Measurements from ENCODE around the gene WASF3. TPM values are rescaled to one million over a fixed set of nuclear protein-coding genes. Genes with fewer than 3 reads are reported as not detected.
"Not testable (repeated sequence)": the region's sequence is repeated elsewhere in the genome, so short reads cannot be mapped to it uniquely, and the experiment has no call there.

The WASF3 gene
- total RNA-seq, 4 donors from 2014 or later = 22.9 to 50.8 (median 47.9) TPM

DNA sequence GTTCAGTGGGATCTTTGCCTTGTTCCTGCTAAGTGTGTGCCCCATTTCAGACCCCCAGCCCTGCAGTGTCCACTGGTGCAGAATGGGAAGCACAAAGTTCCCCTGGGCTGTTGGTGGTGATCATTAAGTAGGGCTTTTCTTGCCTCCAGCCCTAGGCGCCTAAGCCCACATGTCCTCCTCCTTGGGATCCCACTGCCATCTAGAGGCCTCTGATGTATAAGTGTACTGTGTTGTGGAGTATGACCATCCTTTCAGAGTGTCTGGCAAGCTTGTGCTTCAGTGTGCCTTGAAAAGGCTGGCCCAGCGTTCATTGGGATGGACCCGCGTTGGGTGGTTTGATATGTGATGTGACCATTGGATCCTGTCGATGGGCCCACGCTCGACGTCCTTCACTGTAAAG lies 71.2 kb downstream of the WASF3 start:
- no peak for TF ChIP-seq CTCF (IDR thresholded peaks at IDR 0.05)
- DNase-seq (ENCODE audit: low spot score) = no peak
- ATAC-seq (ENCODE audit: low FRiP score) = no peak

- DNase-seq (ENCODE audit: low spot score) = no peak
- no peak for ATAC-seq (ENCODE audit: low FRiP score)
- no peak for TF ChIP-seq CTCF (IDR thresholded peaks at IDR 0.05)
Measured at GRCh38 chr13:26629260-26629825, 71.9 kb downstream of the WASF3 start.

GRCh38 chr13:26635634-26636033 lies 78.2 kb downstream of the WASF3 start:
- not testable (repeated sequence) for DNase-seq (ENCODE audit: low spot score); ATAC-seq (ENCODE audit: low FRiP score)

DNA sequence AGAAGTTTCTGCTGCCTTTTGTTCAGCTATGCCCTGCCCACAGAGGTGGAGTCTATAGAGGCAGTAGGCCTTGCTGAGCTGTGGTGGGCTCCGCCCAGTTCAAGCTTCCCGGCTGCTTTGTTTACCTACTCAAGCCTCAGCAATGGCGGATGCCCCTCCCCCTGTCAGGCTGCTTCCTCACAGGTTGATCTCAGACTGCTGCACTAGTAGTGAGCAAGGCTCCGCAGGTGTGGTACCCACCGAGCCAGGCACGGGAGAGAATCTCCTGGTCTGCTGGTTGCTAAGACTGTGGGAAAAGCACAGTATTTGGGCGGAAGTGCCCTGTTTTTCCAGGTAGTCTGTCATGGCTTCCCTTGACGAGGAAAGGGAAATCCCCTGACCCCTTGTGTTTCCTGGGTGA lies 78.6 kb downstream of the WASF3 start:
- DNase-seq (ENCODE audit: low spot score); ATAC-seq (ENCODE audit: low FRiP score): not testable (repeated sequence)

GRCh38 chr13:26646603-26647002 lies 89.1 kb downstream of the WASF3 start:
- DNase-seq (ENCODE audit: low spot score) (no peak), ATAC-seq (ENCODE audit: low FRiP score) (no peak)
- TF ChIP-seq CTCF (IDR thresholded peaks at IDR 0.05) = no peak

DNA sequence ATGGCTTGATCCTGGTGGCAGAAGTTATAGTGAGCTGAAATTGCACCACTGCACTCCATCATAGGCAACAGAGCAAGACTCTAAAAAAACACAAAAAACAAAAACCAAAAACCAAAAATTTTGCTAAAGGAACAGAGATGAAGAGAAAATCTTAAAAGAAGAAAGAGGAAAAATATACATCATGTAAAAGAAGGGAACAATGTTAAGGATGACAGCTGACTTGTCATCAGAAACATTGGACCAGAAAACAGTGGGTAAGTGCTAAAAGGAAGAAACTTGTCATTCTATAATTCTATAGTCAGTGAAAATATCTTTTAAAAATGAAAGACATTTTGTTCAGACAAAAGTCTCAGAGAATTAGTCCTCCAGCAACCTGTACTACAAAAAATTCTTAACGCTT lies 93.8 kb downstream of the WASF3 start:
- DNase-seq (ENCODE audit: low spot score) (no peak), ATAC-seq (ENCODE audit: low FRiP score) (no peak)
- no peak for TF ChIP-seq CTCF (IDR thresholded peaks at IDR 0.05)

- TF ChIP-seq CTCF (IDR thresholded peaks at IDR 0.05) = no peak
- DNase-seq (ENCODE audit: low spot score) (no peak), ATAC-seq (ENCODE audit: low FRiP score) (no peak)
Measured at GRCh38 chr13:26653310-26653709, 95.8 kb downstream of the WASF3 start.

DNA sequence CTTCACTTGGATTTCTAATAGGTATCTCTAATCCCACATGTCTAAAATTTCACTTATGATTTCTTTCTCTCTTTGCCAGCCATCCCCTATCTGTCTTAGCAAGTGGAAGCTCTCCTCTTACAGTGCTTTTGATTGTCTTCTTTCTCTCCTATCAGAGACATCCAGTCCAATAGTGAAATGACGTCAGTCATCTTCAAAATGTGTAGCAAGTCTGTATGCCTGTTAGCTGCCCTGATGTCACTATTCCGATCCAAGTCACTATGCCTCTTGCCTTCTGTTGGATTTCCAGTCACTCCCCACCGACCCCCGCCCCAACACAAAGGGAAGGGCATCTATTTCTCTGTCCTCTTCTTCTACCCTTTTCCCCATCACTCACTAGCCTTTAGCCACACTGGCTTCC lies 96.4 kb downstream of the WASF3 start:
- DNase-seq (ENCODE audit: low spot score) = no peak
- TF ChIP-seq CTCF (IDR thresholded peaks at IDR 0.05) = no peak
- ATAC-seq (ENCODE audit: low FRiP score) = no peak

All from omental fat pad (tissue), 4 donors.